DMS114 treated with DMSO at 0.1 percent for 48 hours (cell line): ENCODE measurements around the gene PDIA6.

ENCODE experiments used
- DNase-seq: peaks from one replicate; lab custom pipeline; 2025; ENCODE audit not compliant: unreplicated experiment; lab: John Stamatoyannopoulos, UW

Gene PDIA6

GRCh38 chr2:10768063-10768507 lies 44.5 kb downstream of the PDIA6 start:
- no peak for DNase-seq

- DNase-seq, result no peak
Measured at GRCh38 chr2:10765914-10766313, 46.7 kb downstream of the PDIA6 start.

DNA sequence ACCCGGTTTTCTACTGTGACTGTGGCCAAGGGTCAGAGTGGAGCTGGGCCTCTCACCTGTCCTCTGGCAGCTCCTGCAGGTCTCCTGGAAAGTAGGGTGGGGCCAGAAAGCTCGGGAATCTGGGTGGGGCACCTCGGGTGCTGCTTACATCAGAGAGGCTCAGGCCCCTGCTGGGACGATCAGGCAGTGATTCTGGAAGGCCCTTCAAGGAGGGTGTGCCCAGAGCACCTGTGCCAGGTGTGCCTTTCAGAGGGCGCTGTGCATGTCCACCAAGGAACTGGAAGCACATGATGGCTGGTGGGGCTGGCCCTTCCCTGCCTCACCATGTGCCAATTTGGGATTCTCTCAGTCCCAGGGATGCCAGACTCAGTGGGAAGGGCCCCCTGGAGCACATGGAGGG lies 47.1 kb downstream of the PDIA6 start:
- no peak for DNase-seq

- no peak for DNase-seq
Measured at GRCh38 chr2:10764896-10765295, 47.7 kb downstream of the PDIA6 start.

GRCh38 chr2:10764096-10764785 lies 48.3 kb downstream of the PDIA6 start:
- no peak for DNase-seq

GRCh38 chr2:10763461-10763800 lies 49.2 kb downstream of the PDIA6 start:
- DNase-seq, result no peak

- DNase-seq, result no peak
Measured at GRCh38 chr2:10762651-10763460, 49.7 kb downstream of the PDIA6 start.

- no peak for DNase-seq
Measured at GRCh38 chr2:10761591-10761990, 51.0 kb downstream of the PDIA6 start.

- no peak for DNase-seq
Measured at GRCh38 chr2:10760794-10761504, 51.6 kb downstream of the PDIA6 start.

GRCh38 chr2:10759151-10759714 lies 53.4 kb downstream of the PDIA6 start:
- DNase-seq, result no peak

DNA sequence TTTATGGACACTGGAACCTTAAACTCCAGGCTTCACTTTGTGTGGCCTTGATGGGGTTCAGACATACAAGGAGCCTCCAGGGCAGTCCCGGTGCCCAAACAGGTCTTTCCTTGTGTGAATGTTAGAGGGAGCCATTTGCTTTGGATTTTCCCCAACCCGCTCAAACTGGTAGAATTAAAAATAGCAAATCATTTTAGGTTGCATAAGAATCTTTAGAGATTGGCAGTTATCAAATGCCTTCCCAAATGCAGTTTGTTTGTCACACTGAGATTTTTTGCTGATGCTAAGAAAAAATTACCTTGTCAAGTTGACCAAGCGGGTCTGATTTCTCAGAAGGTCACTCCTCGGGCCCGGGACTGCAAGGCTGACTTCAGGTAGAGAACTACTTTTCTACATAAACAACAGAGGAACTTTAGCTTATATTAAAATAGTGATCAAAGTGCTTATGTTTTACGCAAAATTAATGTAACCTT lies 54.7 kb downstream of the PDIA6 start:
- DNase-seq, result no peak

DNA sequence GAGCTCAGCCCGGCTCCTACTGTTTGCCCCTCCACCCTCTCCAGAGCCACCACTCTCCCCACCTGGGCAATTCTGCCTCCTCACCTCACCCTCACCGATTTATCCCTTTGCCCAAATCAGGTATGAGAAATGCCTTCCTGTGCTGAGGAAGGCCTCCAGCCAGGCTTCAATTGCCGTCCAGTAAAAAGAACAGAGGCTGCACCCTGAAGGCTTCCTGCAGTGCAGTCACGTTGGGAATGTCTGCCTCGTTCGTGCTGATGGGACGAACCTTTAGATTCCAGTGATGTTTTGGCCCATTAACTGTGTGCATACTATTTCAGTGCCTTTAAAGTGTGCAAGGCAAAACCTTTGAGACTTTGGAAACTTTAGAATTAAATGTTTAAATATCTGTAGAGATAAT lies 57.0 kb downstream of the PDIA6 start:
- DNase-seq, result no peak

GRCh38 chr2:10753876-10754275 lies 58.7 kb downstream of the PDIA6 start:
- no peak for DNase-seq

DNA sequence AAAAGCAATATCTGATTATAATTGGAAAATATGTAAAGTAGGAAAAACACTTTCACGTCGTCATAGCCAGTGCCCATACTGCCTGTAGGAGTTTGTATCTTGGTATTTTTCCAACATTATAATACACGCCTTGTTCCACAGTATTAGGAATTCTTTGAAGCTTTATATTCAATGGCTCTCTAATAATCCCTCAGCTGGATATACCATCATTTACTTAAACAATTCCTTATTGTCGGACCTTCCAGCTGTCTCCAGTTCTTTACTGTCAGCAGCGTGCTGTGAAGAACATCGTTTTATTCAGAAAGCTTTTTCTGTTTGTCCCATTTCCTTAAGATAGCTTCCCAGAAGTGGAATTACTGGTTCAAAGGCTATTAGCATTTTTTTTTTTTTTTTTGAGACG lies 59.4 kb downstream of the PDIA6 start:
- no peak for DNase-seq

- DNase-seq, result no peak
Measured at GRCh38 chr2:10752236-10752635, 60.3 kb downstream of the PDIA6 start.

- DNase-seq, result no peak
Measured at GRCh38 chr2:10750610-10751009, 62.0 kb downstream of the PDIA6 start.

DNA sequence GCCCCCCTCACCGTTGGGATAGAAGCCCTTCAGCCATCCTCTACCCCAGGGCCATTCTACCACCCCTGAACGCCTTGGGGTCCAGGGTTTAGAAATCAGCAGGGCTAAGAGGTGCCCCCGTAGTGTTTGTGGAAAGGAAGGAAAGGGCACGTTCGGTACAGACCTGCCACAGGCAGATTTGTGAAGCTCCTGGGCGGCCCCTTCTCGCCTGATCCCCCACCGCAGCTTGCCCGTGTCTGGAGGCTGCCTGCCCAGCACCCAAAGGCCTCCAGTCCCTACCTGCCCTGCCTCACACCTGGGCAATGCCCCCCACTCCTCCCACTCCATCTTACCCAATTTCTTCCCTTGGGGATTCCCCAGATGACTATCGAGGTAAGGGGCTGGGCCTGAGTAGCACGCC lies 69.9 kb downstream of the PDIA6 start:
- DNase-seq, result no peak

GRCh38 chr2:10741139-10741538 lies 71.4 kb downstream of the PDIA6 start:
- DNase-seq, result no peak

DNA sequence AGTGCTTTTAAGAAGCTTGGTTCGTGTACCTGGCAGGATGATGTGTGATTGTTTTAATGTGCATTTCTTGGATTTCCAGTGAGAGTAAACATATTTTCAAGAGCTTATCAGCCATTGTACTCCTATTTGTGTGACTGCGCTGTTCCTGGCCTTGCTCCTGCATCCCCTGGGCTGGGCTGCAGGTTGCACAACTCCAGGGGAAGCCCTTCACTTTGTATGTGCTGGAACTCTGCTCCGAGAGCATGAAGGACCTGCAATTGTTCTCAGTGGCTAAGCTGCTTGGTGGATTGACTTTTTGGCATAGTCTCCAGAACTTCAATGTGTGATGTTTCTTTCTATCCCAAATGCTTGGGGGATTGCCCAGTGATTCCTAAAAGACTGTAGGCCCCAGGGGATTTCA lies 72.4 kb downstream of the PDIA6 start:
- DNase-seq, result no peak

DNA sequence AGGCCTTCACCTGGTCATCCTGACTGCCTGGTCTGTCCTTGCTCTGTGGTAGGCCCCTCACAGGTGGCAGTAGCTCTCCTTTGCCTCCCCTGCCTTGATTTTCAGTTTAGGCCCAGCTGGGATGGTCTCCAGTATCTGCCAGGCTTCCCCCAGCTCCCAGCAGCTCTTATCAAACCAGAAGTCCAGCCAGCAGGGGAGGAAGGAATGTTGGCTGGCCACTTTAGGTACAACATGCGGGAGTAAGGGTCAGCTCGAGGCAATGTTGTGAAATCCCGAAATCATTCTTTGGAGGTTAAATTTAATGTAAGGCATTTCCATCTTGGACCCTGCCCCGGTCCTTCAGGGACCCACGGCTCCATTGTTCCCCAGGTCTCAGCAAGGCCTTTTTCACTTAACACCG lies 74.4 kb downstream of the PDIA6 start:
- DNase-seq, result no peak

GRCh38 chr2:10733980-10734379 lies 78.6 kb downstream of the PDIA6 start:
- no peak for DNase-seq

DNA sequence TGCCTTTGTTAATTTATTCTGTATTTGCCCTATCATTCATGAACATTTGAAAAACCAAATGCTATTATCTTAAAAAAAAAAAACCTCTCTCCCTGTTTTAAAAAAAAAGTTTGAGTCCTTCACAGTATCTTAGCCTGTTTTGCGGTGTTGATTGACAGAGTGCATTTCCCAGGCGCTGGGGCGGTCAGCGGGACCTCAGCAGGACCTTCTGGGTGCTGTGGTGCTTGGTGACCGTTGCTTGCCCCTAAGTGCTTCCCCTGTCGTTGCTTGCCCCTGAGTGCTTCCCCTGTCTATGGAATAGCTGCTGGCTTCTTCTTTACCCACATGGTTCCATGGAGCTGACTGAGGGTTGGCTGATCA lies 79.0 kb downstream of the PDIA6 start:
- DNase-seq, result no peak
